Mesendoderm (in vitro differentiated cells): ENCODE data around the gene MRPL10.

ENCODE experiments used
- DNase-seq: peaks from one replicate; pipeline ENCODE4 v3.0.0; 2013
- H2AK5ac ChIP-seq: 2 replicates; pipeline ENCODE4 v1.6.1; 2013; ENCODE audit warnings: low read length, inconsistent platforms
- H2BK120ac ChIP-seq: 2 replicates; pipeline ENCODE4 v1.6.1; 2013; ENCODE audit warnings: low read depth, mild to moderate bottlenecking, low read length, moderate library complexity, mixed read lengths
- H2BK15ac ChIP-seq: replicated peaks from 2 replicates; pipeline ENCODE4 v1.6.1; 2013; ENCODE audit warnings: low read depth, mild to moderate bottlenecking, moderate library complexity
- H2BK5ac ChIP-seq: 2 replicates; pipeline ENCODE4 v1.6.1; 2013; ENCODE audit warnings: low read length, inconsistent platforms
- H3K18ac ChIP-seq: 2 replicates; pipeline ENCODE4 v1.6.1; 2013; ENCODE audit warnings: mild to moderate bottlenecking, low read length, mixed read lengths
- H3K23ac ChIP-seq: one replicate; pipeline ENCODE4 v1.6.1; 2013; ENCODE audit warnings: low read length
- H3K27ac ChIP-seq: 2 replicates; pipeline ENCODE4 v1.5.1; 2013; ENCODE audit warnings: low read depth, mild to moderate bottlenecking, inconsistent platforms, low read length, moderate library complexity
- H3K27me3 ChIP-seq: 2 replicates; pipeline ENCODE4 v1.6.1; 2013; ENCODE audit warnings: low read length, control low read depth, mild to moderate bottlenecking, inconsistent platforms; ENCODE audit not compliant: insufficient read depth, poor library complexity
- H3K36me3 ChIP-seq: 2 replicates; pipeline ENCODE4 v1.6.1; 2013; ENCODE audit warnings: low read length, inconsistent platforms; ENCODE audit not compliant: control insufficient read depth, insufficient read depth
- H3K4ac ChIP-seq: one replicate; pipeline ENCODE4 v1.6.1; 2013; ENCODE audit warnings: low read depth, mild to moderate bottlenecking, low read length, moderate library complexity
- H3K4me1 ChIP-seq: 2 replicates; pipeline ENCODE4 v1.6.1; 2013; ENCODE audit warnings: low read depth, low read length, inconsistent platforms; ENCODE audit not compliant: control insufficient read depth
- H3K4me2 ChIP-seq: 2 replicates; pipeline ENCODE4 v1.6.1; 2013; ENCODE audit warnings: low read length
- H3K4me3 ChIP-seq: 2 replicates; pipeline ENCODE4 v1.5.1; 2013; ENCODE audit warnings: mild to moderate bottlenecking, low read length
- H3K56ac ChIP-seq: one replicate; pipeline ENCODE4 v1.6.1; 2013; ENCODE audit warnings: low read length
- H3K79me1 ChIP-seq: 2 replicates; pipeline ENCODE4 v1.6.1; 2013; ENCODE audit warnings: low read length, inconsistent platforms
- H3K79me2 ChIP-seq: 2 replicates; pipeline ENCODE4 v1.6.1; 2013; ENCODE audit warnings: mild to moderate bottlenecking, low read length; ENCODE audit not compliant: control insufficient read depth, insufficient read depth
- H3K9ac ChIP-seq: 2 replicates; pipeline ENCODE4 v1.6.1; 2013; ENCODE audit warnings: low read length, inconsistent platforms
- H4K5ac ChIP-seq: one replicate; pipeline ENCODE4 v1.6.1; 2013; ENCODE audit warnings: low read length
- H4K8ac ChIP-seq: one replicate; pipeline ENCODE4 v1.6.1; 2013; ENCODE audit warnings: low read depth, mild to moderate bottlenecking, control low read depth, low read length, moderate library complexity
- WGBS: extraction: QIAGEN DNeasy Blood & Tissue Kit; methylation state at CpG from one replicate; pipeline ENCODE4 v1.1.7; 2013; ENCODE audit warnings: low lambda C conversion rate, missing lambda C conversion rate; ENCODE audit not compliant: insufficient coverage; ENCODE audit errors: extremely low coverage; 5-methylcytosine and 5-hydroxymethylcytosine counted together

MRPL10 gene

DNA sequence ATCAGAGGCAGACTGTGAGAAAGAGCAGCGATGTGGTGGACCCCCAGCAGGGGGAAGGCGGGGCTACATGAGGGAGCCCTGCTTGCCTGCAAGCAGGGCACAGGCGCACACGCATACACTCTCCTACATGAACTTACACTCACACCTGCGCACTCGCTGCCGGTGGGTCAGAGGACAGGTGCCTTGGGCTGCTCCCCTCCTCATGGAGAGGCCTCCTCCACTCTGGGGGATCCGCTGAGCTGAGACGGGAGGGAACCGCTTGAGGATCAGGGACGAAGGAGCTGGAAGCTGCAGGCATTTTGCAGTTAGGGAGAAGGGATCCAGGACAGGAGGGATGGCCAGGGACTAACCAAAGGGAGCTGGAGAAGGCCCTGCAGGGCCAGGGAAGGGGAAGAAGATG is 23.9 kb downstream of the MRPL10 start:
- Histone ChIP-seq H3K4ac (no peak overlapping the region), H3K79me2 (no peaks in the 10 kb centered on the region), H3K56ac (no peak overlapping the region), H3K79me1 (no peaks in the 10 kb centered on the region), H2AK5ac (no peak overlapping the region), H3K4me2 (no peak overlapping the region), H3K36me3 (no peaks in the 10 kb centered on the region), H2BK5ac (no peak overlapping the region), H3K9ac (no peak overlapping the region), H4K5ac (no peak overlapping the region), H2BK120ac (no peak overlapping the region), H3K18ac (no peak overlapping the region), H3K27me3 (no peaks in the 10 kb centered on the region), H4K8ac (no peak overlapping the region), H3K27ac (no peak overlapping the region), H3K4me1 (no peaks in the 10 kb centered on the region), H2BK15ac (no peak overlapping the region), H3K4me3 (no peak overlapping the region), H3K23ac (no peak overlapping the region)
- DNase-seq = no peak
- WGBS = no CpG with 5 or more reads among the region's 11 CpGs

DNA sequence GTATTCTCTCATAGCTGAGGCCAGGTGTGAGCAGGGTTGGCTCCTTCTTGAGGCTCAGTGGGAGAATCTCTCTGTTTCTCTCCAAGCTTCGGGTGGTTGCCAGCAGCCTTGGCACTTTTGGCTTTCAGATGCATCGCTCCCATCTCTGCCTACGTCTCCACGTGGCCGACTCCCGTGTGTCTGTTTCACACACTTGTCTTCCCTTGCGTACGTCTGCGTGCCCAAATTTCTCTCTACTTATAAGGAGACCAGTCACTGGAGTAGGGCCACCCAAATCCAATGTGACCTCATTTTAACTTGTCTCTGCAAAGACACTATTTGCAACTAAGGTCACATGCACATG is 24.5 kb downstream of the MRPL10 start:
- no peak overlapping the region for H4K5ac ChIP-seq
- H3K27me3 ChIP-seq = no peaks in the 10 kb centered on the region
- H3K79me1 ChIP-seq = no peaks in the 10 kb centered on the region
- no peaks in the 10 kb centered on the region for H3K36me3 ChIP-seq
- H2AK5ac ChIP-seq = no peak overlapping the region
- no peak overlapping the region for H3K4me3 ChIP-seq
- no peaks in the 10 kb centered on the region for H3K79me2 ChIP-seq
- no peak overlapping the region for H2BK15ac ChIP-seq
- H2BK120ac ChIP-seq = no peak overlapping the region
- no peak overlapping the region for H3K9ac ChIP-seq
- H3K18ac ChIP-seq = no peak overlapping the region
- H3K4me1 ChIP-seq = no peaks in the 10 kb centered on the region
- no peak overlapping the region for H3K23ac ChIP-seq
- H3K27ac ChIP-seq = no peak overlapping the region
- H3K56ac ChIP-seq = no peak overlapping the region
- no peak overlapping the region for H3K4ac ChIP-seq
- H4K8ac ChIP-seq = no peak overlapping the region
- no peak for DNase-seq
- WGBS = no CpG with 5 or more reads among the region's 9 CpGs
- H3K4me2 ChIP-seq = no peak overlapping the region
- no peak overlapping the region for H2BK5ac ChIP-seq

DNA sequence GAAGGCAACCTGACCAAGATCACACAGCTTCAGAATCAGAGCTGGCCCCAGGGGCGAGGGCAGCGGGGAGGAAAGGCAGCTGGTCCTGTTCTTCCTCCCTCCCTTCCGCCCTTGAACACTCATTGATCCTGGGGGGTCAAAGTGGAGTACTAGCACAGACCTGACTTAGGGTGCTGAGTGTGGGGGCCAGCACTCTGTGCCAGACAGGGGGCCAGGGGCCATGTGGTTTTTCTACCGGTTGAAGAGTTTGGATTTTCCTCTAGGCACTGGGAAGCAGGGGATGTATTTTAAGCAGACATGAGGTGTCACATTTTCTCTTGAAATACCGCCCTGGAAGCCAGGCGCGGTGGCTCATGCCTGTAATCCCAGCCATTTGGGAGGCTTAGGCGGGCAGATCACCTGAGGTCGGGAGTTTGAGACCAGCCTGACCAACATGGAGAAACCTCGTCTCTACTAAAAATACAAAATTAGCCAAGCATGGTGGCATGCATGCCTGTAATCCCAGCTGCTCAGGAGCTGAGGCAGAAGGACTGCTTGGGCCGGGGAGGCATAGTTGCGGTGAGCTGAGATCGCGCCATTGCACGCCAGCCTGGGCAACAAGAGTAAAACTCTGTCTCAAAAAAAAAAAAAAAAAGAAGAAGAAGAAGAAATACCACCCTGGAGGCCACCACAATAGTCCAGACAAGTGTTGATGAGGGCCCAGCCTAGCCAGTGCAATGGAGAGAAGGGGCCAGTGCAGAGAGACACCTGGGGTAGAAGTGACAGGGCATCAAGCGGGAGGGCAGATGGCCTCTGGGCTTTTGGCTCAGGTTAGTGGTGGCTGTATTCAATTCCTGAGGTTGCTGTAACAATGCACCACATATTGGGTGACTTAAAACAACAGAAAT is 25.1 kb downstream of the MRPL10 start:
- Histone ChIP-seq H3K36me3 (no peaks in the 10 kb centered on the region), H3K4me3 (no peak overlapping the region), H2BK5ac (no peak overlapping the region), H3K79me1 (no peaks in the 10 kb centered on the region), H2BK15ac (no peak overlapping the region), H3K4ac (no peak overlapping the region), H3K56ac (no peak overlapping the region), H3K27me3 (no peaks in the 10 kb centered on the region), H3K79me2 (no peaks in the 10 kb centered on the region), H4K5ac (no peak overlapping the region), H3K4me1 (no peaks in the 10 kb centered on the region), H2AK5ac (no peak overlapping the region), H3K23ac (no peak overlapping the region), H3K18ac (no peak overlapping the region), H3K4me2 (no peak overlapping the region), H3K9ac (no peak overlapping the region), H3K27ac (no peak overlapping the region), H4K8ac (no peak overlapping the region), H2BK120ac (no peak overlapping the region)
- no peak for DNase-seq
- WGBS = no CpG with 5 or more reads among the region's 16 CpGs

DNA sequence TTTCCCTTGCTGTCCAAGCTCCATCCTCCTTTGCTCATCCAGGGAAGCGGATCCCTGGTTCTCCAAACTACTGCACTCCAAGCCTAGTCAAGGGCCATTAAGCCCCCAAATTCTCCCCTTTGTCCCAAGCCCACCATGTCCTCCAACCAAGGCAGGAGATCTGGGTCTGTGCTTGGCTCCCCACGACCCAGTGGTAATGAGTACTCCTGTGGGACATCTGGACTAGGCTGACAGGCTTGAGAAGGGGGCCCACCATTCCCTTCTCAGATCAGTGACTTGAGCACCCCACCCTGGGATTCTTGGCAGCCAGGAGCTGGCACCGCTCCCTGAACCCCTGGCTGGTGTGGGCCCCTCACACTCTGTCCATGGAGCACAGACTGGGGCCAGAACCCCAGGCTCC is 26.9 kb downstream of the MRPL10 start:
- H3K4me1 ChIP-seq = no peaks in the 10 kb centered on the region
- H4K8ac ChIP-seq = no peak overlapping the region
- H3K18ac ChIP-seq = no peak overlapping the region
- no peak overlapping the region for H3K56ac ChIP-seq
- no peak overlapping the region for H3K4ac ChIP-seq
- no peak overlapping the region for H3K9ac ChIP-seq
- DNase-seq = no peak
- no peaks in the 10 kb centered on the region for H3K36me3 ChIP-seq
- H4K5ac ChIP-seq = no peak overlapping the region
- WGBS = no CpG with 5 or more reads among the region's 3 CpGs
- no peak overlapping the region for H2AK5ac ChIP-seq
- no peaks in the 10 kb centered on the region for H3K79me1 ChIP-seq
- no peak overlapping the region for H3K23ac ChIP-seq
- no peak overlapping the region for H3K4me3 ChIP-seq
- H3K27ac ChIP-seq = no peak overlapping the region
- no peaks in the 10 kb centered on the region for H3K79me2 ChIP-seq
- H2BK15ac ChIP-seq = no peak overlapping the region
- no peak overlapping the region for H2BK120ac ChIP-seq
- H2BK5ac ChIP-seq = no peak overlapping the region
- H3K27me3 ChIP-seq = no peaks in the 10 kb centered on the region
- H3K4me2 ChIP-seq = no peak overlapping the region

DNA sequence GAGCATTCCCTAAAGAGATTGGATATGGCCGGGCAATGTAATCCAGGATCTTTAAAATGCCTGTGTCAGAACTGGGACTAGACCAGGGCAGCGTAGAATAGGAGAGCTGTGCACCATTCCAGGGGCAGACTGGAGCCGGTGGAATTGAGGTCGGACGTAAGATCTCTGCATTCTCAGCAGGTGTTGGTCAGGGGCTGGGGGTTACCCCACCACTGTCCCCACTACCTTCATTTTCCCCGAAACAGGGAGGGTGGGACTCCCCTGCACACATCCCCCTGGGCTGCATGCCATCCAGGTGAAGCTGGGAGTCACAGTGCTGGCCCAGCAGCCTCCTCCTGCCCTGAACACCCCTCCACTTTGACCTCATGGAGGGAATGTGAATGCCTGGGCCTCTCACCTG is 27.6 kb downstream of the MRPL10 start:
- H3K27me3 ChIP-seq = no peaks in the 10 kb centered on the region
- no peak overlapping the region for H3K4me3 ChIP-seq
- H2BK120ac ChIP-seq = no peak overlapping the region
- H3K27ac ChIP-seq = no peak overlapping the region
- H3K18ac ChIP-seq = no peak overlapping the region
- H2AK5ac ChIP-seq = no peak overlapping the region
- H3K4me2 ChIP-seq = no peak overlapping the region
- H3K23ac ChIP-seq = no peak overlapping the region
- no peaks in the 10 kb centered on the region for H3K79me2 ChIP-seq
- H3K36me3 ChIP-seq = no peaks in the 10 kb centered on the region
- WGBS = no CpG with 5 or more reads among the region's 6 CpGs
- DNase-seq = no peak
- no peak overlapping the region for H4K8ac ChIP-seq
- no peak overlapping the region for H2BK15ac ChIP-seq
- no peaks in the 10 kb centered on the region for H3K4me1 ChIP-seq
- no peak overlapping the region for H3K4ac ChIP-seq
- H3K56ac ChIP-seq = no peak overlapping the region
- no peak overlapping the region for H3K9ac ChIP-seq
- H3K79me1 ChIP-seq = no peaks in the 10 kb centered on the region
- H2BK5ac ChIP-seq = no peak overlapping the region
- no peak overlapping the region for H4K5ac ChIP-seq

DNA sequence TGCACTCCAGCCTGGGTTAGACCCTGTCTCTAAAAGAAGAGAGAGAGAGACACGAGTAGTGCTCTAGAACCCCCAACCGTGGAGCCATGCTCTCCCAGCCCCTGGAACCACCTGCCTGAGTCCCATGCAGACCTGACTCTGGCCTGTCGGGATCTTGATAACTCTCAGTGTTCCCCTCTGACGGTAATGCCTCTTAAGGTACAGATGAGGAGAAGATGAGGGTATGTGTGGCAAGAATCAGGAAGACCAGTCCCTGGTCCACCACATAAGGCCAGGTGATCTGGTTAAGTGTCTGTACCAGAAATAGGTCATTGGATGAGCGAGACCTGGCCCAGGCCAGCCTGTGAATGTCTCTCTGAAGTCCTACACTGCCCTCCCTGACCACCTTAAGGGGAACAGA is 28.1 kb downstream of the MRPL10 start:
- Histone ChIP-seq H2BK15ac (no peak overlapping the region), H3K27ac (no peak overlapping the region), H4K5ac (no peak overlapping the region), H2BK5ac (no peak overlapping the region), H2AK5ac (no peak overlapping the region), H3K79me1 (no peaks in the 10 kb centered on the region), H3K4ac (no peak overlapping the region), H3K9ac (no peak overlapping the region), H3K4me1 (no peaks in the 10 kb centered on the region), H3K79me2 (no peaks in the 10 kb centered on the region), H3K23ac (no peak overlapping the region), H3K36me3 (no peaks in the 10 kb centered on the region), H3K18ac (no peak overlapping the region), H3K56ac (no peak overlapping the region), H4K8ac (no peak overlapping the region), H3K27me3 (no peaks in the 10 kb centered on the region), H2BK120ac (no peak overlapping the region), H3K4me3 (no peak overlapping the region), H3K4me2 (no peak overlapping the region)
- no peak for DNase-seq
- WGBS = no CpG with 5 or more reads among the region's 5 CpGs
